ENCODE measurements around the gene NFASC.

GRCh38 chr1:204917802-204918201 is 47.1 kb downstream of the NFASC start:
- no peak for TF ChIP-seq TAF1 (IDR thresholded peaks at IDR 0.05; ENCODE audit: low read depth, low read length)
- no peak for TF ChIP-seq POLR2A (IDR thresholded peaks at IDR 0.05; ENCODE audit: low read depth, low read length)
- no peak for TF ChIP-seq POLR2AphosphoS5 (IDR thresholded peaks at IDR 0.05; ENCODE audit: low read depth, low read length)
- no peak for TF ChIP-seq SPI1 (IDR thresholded peaks at IDR 0.05; ENCODE audit: low read depth, low read length)
